ENCODE measurements around the gene BRD3OS. TPM values are rescaled to one million over a fixed set of nuclear protein-coding genes. Genes with fewer than 3 reads are reported as not detected.

Gene BRD3OS
- total and polyA plus RNA-seq, 2 experiments from 2014 or later = 9.2 to 16.0 TPM

GRCh38 chr9:134049236-134049635, 24.0 kb downstream of the BRD3OS start (continued):
- TF ChIP-seq, protein P1, sequence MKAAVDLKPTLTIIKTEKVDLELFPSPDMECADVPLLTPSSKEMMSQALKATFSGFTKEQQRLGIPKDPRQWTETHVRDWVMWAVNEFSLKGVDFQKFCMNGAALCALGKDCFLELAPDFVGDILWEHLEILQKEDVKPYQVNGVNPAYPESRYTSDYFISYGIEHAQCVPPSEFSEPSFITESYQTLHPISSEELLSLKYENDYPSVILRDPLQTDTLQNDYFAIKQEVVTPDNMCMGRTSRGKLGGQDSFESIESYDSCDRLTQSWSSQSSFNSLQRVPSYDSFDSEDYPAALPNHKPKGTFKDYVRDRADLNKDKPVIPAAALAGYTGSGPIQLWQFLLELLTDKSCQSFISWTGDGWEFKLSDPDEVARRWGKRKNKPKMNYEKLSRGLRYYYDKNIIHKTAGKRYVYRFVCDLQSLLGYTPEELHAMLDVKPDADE (IDR thresholded peaks at IDR 0.05) = no peak
- no peak for TF ChIP-seq STAT1 (IDR thresholded peaks at IDR 0.05; ENCODE audit: unreplicated experiment)
- TF ChIP-seq POLR2AphosphoS5 (IDR thresholded peaks at IDR 0.05; ENCODE audit: low read depth) = no peak
- no peak for TF ChIP-seq EZH2phosphoT487 (IDR thresholded peaks at IDR 0.05; ENCODE audit: unreplicated experiment)
- TF ChIP-seq NANOG (IDR thresholded peaks at IDR 0.05; ENCODE audit: borderline replicate concordance) = no peak
- no peak for TF ChIP-seq ZNF331 (CRISPR knock-in tag; IDR thresholded peaks at IDR 0.05; ENCODE audit: low read depth)
- no peak for TF ChIP-seq ZNF114 (CRISPR knock-in tag; IDR thresholded peaks at IDR 0.05)
- no peak for TF ChIP-seq EZH2 (IDR thresholded peaks at IDR 0.05; ENCODE audit: low read depth, unreplicated experiment)
- TF ChIP-seq, protein P2, sequence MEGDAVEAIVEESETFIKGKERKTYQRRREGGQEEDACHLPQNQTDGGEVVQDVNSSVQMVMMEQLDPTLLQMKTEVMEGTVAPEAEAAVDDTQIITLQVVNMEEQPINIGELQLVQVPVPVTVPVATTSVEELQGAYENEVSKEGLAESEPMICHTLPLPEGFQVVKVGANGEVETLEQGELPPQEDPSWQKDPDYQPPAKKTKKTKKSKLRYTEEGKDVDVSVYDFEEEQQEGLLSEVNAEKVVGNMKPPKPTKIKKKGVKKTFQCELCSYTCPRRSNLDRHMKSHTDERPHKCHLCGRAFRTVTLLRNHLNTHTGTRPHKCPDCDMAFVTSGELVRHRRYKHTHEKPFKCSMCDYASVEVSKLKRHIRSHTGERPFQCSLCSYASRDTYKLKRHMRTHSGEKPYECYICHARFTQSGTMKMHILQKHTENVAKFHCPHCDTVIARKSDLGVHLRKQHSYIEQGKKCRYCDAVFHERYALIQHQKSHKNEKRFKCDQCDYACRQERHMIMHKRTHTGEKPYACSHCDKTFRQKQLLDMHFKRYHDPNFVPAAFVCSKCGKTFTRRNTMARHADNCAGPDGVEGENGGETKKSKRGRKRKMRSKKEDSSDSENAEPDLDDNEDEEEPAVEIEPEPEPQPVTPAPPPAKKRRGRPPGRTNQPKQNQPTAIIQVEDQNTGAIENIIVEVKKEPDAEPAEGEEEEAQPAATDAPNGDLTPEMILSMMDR (conservative IDR thresholded peaks at IDR 0.05; ENCODE audit: low read depth in 2 of 2) = no peak

DNA sequence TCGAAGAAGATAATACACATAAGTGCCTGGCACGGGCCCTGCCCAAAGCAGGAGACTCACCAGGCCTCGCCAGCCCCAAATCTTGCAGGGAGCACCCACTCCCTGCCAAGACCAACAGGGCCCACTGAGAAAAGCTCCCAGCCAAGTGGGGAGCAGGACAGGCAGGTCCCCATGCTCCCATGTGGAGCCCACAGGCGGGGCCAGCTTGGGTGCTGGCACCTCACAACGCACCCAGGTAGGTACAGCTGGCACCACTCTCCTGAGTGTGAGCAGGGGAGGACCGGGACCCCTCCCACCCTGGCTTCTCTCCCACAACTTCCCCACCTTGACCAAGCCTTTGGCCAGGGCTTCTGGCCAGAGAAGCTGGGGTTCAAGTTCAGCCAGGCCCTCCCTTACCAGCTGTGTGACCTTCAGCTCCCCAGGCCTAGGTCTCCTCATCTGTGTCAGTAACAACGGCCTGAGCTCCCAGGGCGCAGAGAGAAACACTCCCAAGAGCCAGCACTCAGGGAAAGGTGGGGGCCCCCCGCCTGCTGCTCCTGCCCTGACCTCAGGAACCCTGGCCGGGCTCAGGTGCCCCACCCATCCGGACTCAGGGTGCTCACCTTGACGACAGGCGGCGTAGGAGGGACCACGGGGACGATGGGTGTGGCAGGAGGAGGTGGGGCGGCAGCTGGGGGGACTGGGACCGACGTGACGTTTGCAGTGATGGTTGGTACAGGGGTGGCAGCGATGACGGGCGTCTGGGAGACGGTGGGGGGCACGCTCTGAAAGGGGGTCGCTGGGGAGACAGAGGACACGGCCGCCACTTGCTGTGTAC, 24.7 kb downstream of the BRD3OS start:
- Histone ChIP-seq H3K4me1 (ENCODE audit: insufficient read depth) (no peaks in the 10 kb centered on the region), H2AFZ (no peak overlapping the region), H3F3A (replicated peaks; ENCODE audit: low read depth) (no peaks in the 10 kb centered on the region), H3K4me2 (no peak overlapping the region), H3K27me3 (ENCODE audit: insufficient read depth) (no peaks in the 10 kb centered on the region), H3K79me2 (replicated peaks; ENCODE audit: insufficient read depth) (peaks cover 16% of the 10 kb centered on the region), H3K4me3 (no peak overlapping the region), H3K27ac (ENCODE audit: low read depth) (no peak overlapping the region), H4K20me1 (replicated peaks; ENCODE audit: insufficient read depth) (no peaks in the 10 kb centered on the region; the same call in none of the 2 replicates), H3K36me3 (ENCODE audit: insufficient read depth) (peaks cover 10% of the 10 kb centered on the region; the same call in 1 of the 2 replicates), H3K9me2 (ENCODE audit: insufficient read depth) (no peaks in the 10 kb centered on the region)
- no peak for DNase-seq (ENCODE audit: low spot score)
- H3K27ac Mint-ChIP-seq = no peak overlapping the region
- no peak for ATAC-seq
- H3K36me3 Mint-ChIP-seq (ENCODE audit: low read depth) = peaks cover 53% of the 10 kb centered on the region
- H3K27me3 Mint-ChIP-seq (ENCODE audit: insufficient read depth, low read depth, poor library complexity) = peaks cover 6% of the 10 kb centered on the region
- H3K4me1 Mint-ChIP-seq = no peaks in the 10 kb centered on the region
- no peaks in the 10 kb centered on the region for H3K9me3 Mint-ChIP-seq
- no peak overlapping the region for H3K4me3 Mint-ChIP-seq
- TF ChIP-seq EZH2 (IDR thresholded peaks at IDR 0.05; ENCODE audit: low read depth, unreplicated experiment) (no peak), STAT1 (IDR thresholded peaks at IDR 0.05; ENCODE audit: unreplicated experiment) (no peak), NANOG (IDR thresholded peaks at IDR 0.05; ENCODE audit: borderline replicate concordance) (no peak), EZH2phosphoT487 (IDR thresholded peaks at IDR 0.05; ENCODE audit: unreplicated experiment) (no peak)
- TF ChIP-seq, protein P3, sequence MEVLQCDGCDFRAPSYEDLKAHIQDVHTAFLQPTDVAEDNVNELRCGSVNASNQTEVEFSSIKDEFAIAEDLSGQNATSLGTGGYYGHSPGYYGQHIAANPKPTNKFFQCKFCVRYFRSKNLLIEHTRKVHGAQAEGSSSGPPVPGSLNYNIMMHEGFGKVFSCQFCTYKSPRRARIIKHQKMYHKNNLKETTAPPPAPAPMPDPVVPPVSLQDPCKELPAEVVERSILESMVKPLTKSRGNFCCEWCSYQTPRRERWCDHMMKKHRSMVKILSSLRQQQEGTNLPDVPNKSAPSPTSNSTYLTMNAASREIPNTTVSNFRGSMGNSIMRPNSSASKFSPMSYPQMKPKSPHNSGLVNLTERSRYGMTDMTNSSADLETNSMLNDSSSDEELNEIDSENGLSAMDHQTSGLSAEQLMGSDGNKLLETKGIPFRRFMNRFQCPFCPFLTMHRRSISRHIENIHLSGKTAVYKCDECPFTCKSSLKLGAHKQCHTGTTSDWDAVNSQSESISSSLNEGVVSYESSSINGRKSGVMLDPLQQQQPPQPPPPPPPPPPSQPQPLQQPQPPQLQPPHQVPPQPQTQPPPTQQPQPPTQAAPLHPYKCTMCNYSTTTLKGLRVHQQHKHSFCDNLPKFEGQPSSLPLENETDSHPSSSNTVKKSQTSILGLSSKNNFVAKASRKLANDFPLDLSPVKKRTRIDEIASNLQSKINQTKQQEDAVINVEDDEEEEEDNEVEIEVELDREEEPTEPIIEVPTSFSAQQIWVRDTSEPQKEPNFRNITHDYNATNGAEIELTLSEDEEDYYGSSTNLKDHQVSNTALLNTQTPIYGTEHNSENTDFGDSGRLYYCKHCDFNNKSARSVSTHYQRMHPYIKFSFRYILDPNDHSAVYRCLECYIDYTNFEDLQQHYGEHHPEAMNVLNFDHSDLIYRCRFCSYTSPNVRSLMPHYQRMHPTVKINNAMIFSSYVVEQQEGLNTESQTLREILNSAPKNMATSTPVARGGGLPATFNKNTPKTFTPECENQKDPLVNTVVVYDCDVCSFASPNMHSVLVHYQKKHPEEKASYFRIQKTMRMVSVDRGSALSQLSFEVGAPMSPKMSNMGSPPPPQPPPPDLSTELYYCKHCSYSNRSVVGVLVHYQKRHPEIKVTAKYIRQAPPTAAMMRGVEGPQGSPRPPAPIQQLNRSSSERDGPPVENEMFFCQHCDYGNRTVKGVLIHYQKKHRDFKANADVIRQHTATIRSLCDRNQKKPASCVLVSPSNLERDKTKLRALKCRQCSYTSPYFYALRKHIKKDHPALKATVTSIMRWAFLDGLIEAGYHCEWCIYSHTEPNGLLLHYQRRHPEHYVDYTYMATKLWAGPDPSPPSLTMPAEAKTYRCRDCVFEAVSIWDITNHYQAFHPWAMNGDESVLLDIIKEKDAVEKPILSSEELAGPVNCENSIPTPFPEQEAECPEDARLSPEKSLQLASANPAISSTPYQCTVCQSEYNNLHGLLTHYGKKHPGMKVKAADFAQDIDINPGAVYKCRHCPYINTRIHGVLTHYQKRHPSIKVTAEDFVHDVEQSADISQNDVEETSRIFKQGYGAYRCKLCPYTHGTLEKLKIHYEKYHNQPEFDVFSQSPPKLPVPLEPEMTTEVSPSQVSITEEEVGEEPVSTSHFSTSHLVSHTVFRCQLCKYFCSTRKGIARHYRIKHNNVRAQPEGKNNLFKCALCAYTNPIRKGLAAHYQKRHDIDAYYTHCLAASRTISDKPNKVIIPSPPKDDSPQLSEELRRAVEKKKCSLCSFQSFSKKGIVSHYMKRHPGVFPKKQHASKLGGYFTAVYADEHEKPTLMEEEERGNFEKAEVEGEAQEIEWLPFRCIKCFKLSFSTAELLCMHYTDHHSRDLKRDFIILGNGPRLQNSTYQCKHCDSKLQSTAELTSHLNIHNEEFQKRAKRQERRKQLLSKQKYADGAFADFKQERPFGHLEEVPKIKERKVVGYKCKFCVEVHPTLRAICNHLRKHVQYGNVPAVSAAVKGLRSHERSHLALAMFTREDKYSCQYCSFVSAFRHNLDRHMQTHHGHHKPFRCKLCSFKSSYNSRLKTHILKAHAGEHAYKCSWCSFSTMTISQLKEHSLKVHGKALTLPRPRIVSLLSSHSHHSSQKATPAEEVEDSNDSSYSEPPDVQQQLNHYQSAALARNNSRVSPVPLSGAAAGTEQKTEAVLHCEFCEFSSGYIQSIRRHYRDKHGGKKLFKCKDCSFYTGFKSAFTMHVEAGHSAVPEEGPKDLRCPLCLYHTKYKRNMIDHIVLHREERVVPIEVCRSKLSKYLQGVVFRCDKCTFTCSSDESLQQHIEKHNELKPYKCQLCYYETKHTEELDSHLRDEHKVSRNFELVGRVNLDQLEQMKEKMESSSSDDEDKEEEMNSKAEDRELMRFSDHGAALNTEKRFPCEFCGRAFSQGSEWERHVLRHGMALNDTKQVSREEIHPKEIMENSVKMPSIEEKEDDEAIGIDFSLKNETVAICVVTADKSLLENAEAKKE (CRISPR knock-in tag; IDR thresholded peaks at IDR 0.05) = no peak
- TF ChIP-seq, protein P1 (IDR thresholded peaks at IDR 0.05) = no peak
